CD14-positive monocyte (primary cell): Measurements from ENCODE around the gene C10orf71. TPM values are rescaled to one million over a fixed set of nuclear protein-coding genes. Genes with fewer than 3 reads are reported as not detected.
A peak's percentile ranks its signal among the peaks of the same experiment; 100 is the strongest.

ENCODE experiments used
- DNase-seq, 3 donors: peaks; one replicate each; pipeline ENCODE4 v3.0.0-alpha.2; 2011 to 2022
- H2AFZ ChIP-seq: 2 replicates; pipeline ENCODE4 v1.6.0; 2012; ENCODE audit warnings: mild to moderate bottlenecking, low read depth, low read length, inconsistent platforms; ENCODE audit not compliant: insufficient read depth, poor library complexity, severe bottlenecking
- H3K27ac ChIP-seq, 2 donors: 1 replicate in 1 of 2; 2 replicates in 1 of 2; pipeline ENCODE4 v1.5.1; 2012 to 2013; ENCODE audit warnings: low read length in 2 of 2, control low read depth in 1 of 2, inconsistent platforms in 1 of 2, low read depth in 1 of 2, mild to moderate bottlenecking in 1 of 2
- H3K27me3 ChIP-seq, 2 donors: one replicate each; pipeline versions ENCODE4 v1.6.0 to v1.6.1; 2011 to 2013; ENCODE audit warnings: low read length in 2 of 2; ENCODE audit not compliant: control insufficient read depth in 2 of 2, insufficient read depth in 2 of 2
- H3K36me3 ChIP-seq, 2 donors: replicated peaks in 1 of 2; 1 replicate in 1 of 2; 2 replicates in 1 of 2; pipeline versions ENCODE4 v1.5.1 to v1.6.1; 2012 to 2013; ENCODE audit warnings: low read length in 2 of 2, control low read depth in 1 of 2, inconsistent platforms in 1 of 2, mild to moderate bottlenecking in 1 of 2; ENCODE audit not compliant: insufficient read depth in 2 of 2, control insufficient read depth in 1 of 2
- H3K4me1 ChIP-seq, 2 donors: 1 replicate in 1 of 2; 2 replicates in 1 of 2; pipeline versions ENCODE4 v1.5.1 to v1.6.1; 2012 to 2013; ENCODE audit warnings: low read length in 2 of 2, control low read depth in 1 of 2, inconsistent platforms in 1 of 2, mild to moderate bottlenecking in 1 of 2, moderate library complexity in 1 of 2; ENCODE audit not compliant: insufficient read depth in 2 of 2, control insufficient read depth in 1 of 2
- H3K4me2 ChIP-seq: replicated peaks from 2 replicates; pipeline ENCODE3; 2012; ENCODE audit warnings: low read length, moderate library complexity, mild to moderate bottlenecking; ENCODE audit not compliant: poor library complexity, severe bottlenecking; ENCODE audit errors: extremely low read depth
- H3K4me3 ChIP-seq, 3 experiments: fragments of 200-600 bp in 1 of 3; sonication (generic) in 1 of 3; replicated peaks in 1 of 3; 1 replicate in 2 of 3; 2 replicates in 1 of 3; pipeline ENCODE4 v1.5.1; 2011 to 2013; ENCODE audit warnings: low read length in 3 of 3, mild to moderate bottlenecking in 3 of 3, control low read depth in 2 of 3, low read depth in 2 of 3, inconsistent platforms in 1 of 3, moderate library complexity in 1 of 3
- H3K79me2 ChIP-seq: 2 replicates; pipeline ENCODE4 v1.6.0; 2012; ENCODE audit warnings: mild to moderate bottlenecking, control low read depth, inconsistent platforms, low read length, moderate library complexity; ENCODE audit not compliant: insufficient read depth
- H3K9ac ChIP-seq: 2 replicates; pipeline ENCODE4 v1.6.0; 2017; ENCODE audit warnings: low read length, mild to moderate bottlenecking; ENCODE audit not compliant: insufficient read depth, poor library complexity, severe bottlenecking
- H3K9me3 ChIP-seq, 2 donors: replicated peaks in 1 of 2; 1 replicate in 1 of 2; 2 replicates in 1 of 2; pipeline versions ENCODE4 v1.5.1 to v1.6.1; 2012 to 2013; ENCODE audit warnings: low read length in 2 of 2, control low read depth in 1 of 2; ENCODE audit not compliant: control insufficient read depth in 1 of 2, insufficient read depth in 1 of 2
- H4K20me1 ChIP-seq: 2 replicates; pipeline ENCODE4 v1.6.0; 2012; ENCODE audit warnings: mild to moderate bottlenecking, low read length, control low read depth, moderate library complexity; ENCODE audit not compliant: insufficient read depth
- H3K27ac Mint-ChIP-seq, 7 donors: one replicate each; pipeline ENCODE4 v1.8.0; 2020; ENCODE audit warnings: mild to moderate bottlenecking in 7 of 7, mixed read lengths in 7 of 7, moderate library complexity in 6 of 7, inconsistent platforms in 2 of 7
- H3K27me3 Mint-ChIP-seq, 3 donors: one replicate each; pipeline ENCODE4 v1.8.0; 2021 to 2022; ENCODE audit warnings: low read depth in 3 of 3, mild to moderate bottlenecking in 3 of 3, mixed read lengths in 3 of 3, moderate library complexity in 3 of 3, inconsistent platforms in 1 of 3
- H3K36me3 Mint-ChIP-seq, 2 donors: one replicate each; pipeline ENCODE4 v1.8.0; 2020; ENCODE audit warnings: mixed read lengths in 2 of 2, inconsistent platforms in 1 of 2, mild to moderate bottlenecking in 1 of 2
- H3K4me1 Mint-ChIP-seq: one replicate; pipeline ENCODE4 v1.8.0; 2020; ENCODE audit warnings: mild to moderate bottlenecking, mixed read lengths
- H3K4me3 Mint-ChIP-seq, 2 donors: one replicate each; pipeline ENCODE4 v1.8.0; 2020; ENCODE audit warnings: mild to moderate bottlenecking in 2 of 2, mixed read lengths in 2 of 2, moderate library complexity in 1 of 2
- H3K9me3 Mint-ChIP-seq, 7 donors: one replicate each; pipeline ENCODE4 v1.8.0; 2020 to 2022; ENCODE audit warnings: mixed read lengths in 7 of 7, mild to moderate bottlenecking in 6 of 7, moderate library complexity in 6 of 7, inconsistent platforms in 2 of 7
- CTCF ChIP-seq: fragments of 200-600 bp; IDR thresholded peaks from one replicate; pipeline ENCODE4 v1.8.0; 2022; ENCODE audit warnings: antibody characterized with exemption, mild to moderate bottlenecking
- WGBS: methylation state at CpG from one replicate; pipeline ENCODE4 v1.1.5; 2013; ENCODE audit warnings: missing lambda C conversion rate; ENCODE audit not compliant: insufficient coverage; 5-methylcytosine and 5-hydroxymethylcytosine counted together
- intact Hi-C, 2 donors: fragments of 100-400 bp; cut with micrococcal nuclease; formaldehyde crosslinking; loops; one replicate each; pipeline versions ENCODE4 v1.15.0 to v1.15.1; 2023
- polyA plus RNA-seq, 3 donors: library from polyadenylated mRNA; depleted of rRNA in 1 of 3; unstranded in 2 of 3; stranded (reverse) in 1 of 3; fragments of 300-500 nt in 2 of 3; fragments of >200 nt in 1 of 3; fragmentation: Illumina TruSeq in 2 of 3; gene quantifications; 1 replicate in 2 of 3; 2 replicates in 1 of 3; pipeline ENCODE4 v1.2.3, GENCODE V29; 2012 to 2021

C10orf71 gene
- polyA plus RNA-seq, 3 donors = not detected

DNA sequence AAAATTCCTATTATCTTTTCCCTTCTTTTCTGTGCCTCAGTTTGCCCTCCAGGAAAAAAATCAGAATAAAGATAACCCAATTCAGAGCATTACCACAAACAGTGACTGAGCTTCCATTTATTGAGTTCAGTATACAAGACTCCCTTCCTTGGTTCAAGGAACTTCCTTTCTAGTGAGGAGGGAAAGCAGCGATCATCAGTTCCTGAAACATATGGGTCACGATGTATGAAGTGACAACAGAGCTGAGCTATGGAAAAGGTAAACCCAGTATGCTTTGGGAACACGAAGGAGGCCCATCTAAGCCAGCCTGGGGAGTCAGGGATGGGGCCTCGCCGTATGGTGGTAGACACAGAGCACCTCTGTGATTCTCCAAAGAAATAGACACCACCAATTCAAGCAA is 15.8 kb downstream of the C10orf71 start:
- WGBS = 40% methylated on average over 1 of the region's 5 CpGs
- no peaks in the 10 kb centered on the region for H3K9me3 Mint-ChIP-seq
- H3K27ac Mint-ChIP-seq = peak overlapping the region in 3 of 7 donors; percentile 22 to 43 (median 31)
- H3K27ac ChIP-seq = no peak overlapping the region
- H3K4me3 Mint-ChIP-seq = no peak overlapping the region
- DNase-seq = peak in 2 of 3 donors; percentile 21 to 33
- no peak overlapping the region for H2AFZ ChIP-seq
- no peaks in the 10 kb centered on the region for H3K27me3 ChIP-seq
- intact Hi-C loops = loop anchor here (5.0 to 10.0 kb wide), 4 partner anchors 50 to 140 kb away; partner anchors contain the start of gene TMEM273 (in 1 of the 2)
- no peaks in the 10 kb centered on the region for H3K79me2 ChIP-seq
- H3K4me1 Mint-ChIP-seq = peaks cover 69% of the 10 kb centered on the region
- no peaks in the 10 kb centered on the region for H3K36me3 Mint-ChIP-seq
- no peaks in the 10 kb centered on the region for H4K20me1 ChIP-seq
- no peak overlapping the region for H3K4me2 ChIP-seq
- H3K9ac ChIP-seq = no peak overlapping the region
- H3K4me1 ChIP-seq = peaks cover 53 to 65% of the 10 kb centered on the region in 2 donors
- H3K27me3 Mint-ChIP-seq = peaks cover 0 to 1% (median 0%) of the 10 kb centered on the region in 3 donors
- no peaks in the 10 kb centered on the region for H3K9me3 ChIP-seq
- no peak for TF ChIP-seq CTCF
- H3K36me3 ChIP-seq = no peaks in the 10 kb centered on the region
- no peak overlapping the region for H3K4me3 ChIP-seq

DNA sequence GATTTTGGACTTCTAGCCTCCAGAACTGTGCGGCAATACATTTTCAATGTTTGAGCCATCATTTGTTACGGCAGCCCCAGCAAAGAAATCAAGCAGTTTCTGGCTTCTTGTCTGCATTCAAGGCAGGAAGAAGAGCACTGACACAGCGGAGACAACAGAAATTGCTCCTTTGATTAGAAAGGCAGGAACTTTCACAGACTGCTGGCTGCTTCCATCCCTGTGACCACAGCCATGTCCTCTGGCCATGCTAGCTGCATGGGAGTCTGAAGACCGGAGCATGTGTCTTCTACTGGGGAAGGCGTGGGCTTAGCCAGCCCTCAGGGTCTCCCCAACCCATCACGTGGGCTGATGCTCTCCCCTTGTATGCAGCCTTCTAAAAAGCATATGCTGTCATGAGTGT is 19.1 kb downstream of the C10orf71 start:
- Histone ChIP-seq H3K4me3 (no peak overlapping the region), H3K4me2 (no peak overlapping the region), H3K79me2 (no peaks in the 10 kb centered on the region), H3K9ac (no peak overlapping the region), H2AFZ (peak overlapping the region; percentile 14), H3K36me3 (no peaks in the 10 kb centered on the region), H4K20me1 (no peaks in the 10 kb centered on the region), H3K9me3 (no peaks in the 10 kb centered on the region), H3K27ac (peak overlapping the region; percentile 1 to 79), H3K27me3 (no peaks in the 10 kb centered on the region), H3K4me1 (peaks cover 35 to 48% of the 10 kb centered on the region in 2 donors)
- Mint-ChIP-seq H3K27ac (peak overlapping the region in 6 of 7 donors; percentile 57 to 87 (median 70)), H3K27me3 (peaks cover 0 to 1% (median 0%) of the 10 kb centered on the region in 3 donors), H3K4me1 (peaks cover 53% of the 10 kb centered on the region), H3K4me3 (no peak overlapping the region), H3K36me3 (no peaks in the 10 kb centered on the region), H3K9me3 (no peaks in the 10 kb centered on the region)
- 92% methylated on average over 6 of the region's 6 CpGs for WGBS
- no peak for DNase-seq
- intact Hi-C loops = loop anchor here (10.0 kb wide), 2 partner anchors 47 to 143 kb away; no protein-coding TSS in a partner anchor
- no peak for TF ChIP-seq CTCF
